ENCODE data around the gene ASPSCR1.
A peak's percentile ranks its signal among the peaks of the same experiment; 100 is the strongest.

Gene ASPSCR1

DNA sequence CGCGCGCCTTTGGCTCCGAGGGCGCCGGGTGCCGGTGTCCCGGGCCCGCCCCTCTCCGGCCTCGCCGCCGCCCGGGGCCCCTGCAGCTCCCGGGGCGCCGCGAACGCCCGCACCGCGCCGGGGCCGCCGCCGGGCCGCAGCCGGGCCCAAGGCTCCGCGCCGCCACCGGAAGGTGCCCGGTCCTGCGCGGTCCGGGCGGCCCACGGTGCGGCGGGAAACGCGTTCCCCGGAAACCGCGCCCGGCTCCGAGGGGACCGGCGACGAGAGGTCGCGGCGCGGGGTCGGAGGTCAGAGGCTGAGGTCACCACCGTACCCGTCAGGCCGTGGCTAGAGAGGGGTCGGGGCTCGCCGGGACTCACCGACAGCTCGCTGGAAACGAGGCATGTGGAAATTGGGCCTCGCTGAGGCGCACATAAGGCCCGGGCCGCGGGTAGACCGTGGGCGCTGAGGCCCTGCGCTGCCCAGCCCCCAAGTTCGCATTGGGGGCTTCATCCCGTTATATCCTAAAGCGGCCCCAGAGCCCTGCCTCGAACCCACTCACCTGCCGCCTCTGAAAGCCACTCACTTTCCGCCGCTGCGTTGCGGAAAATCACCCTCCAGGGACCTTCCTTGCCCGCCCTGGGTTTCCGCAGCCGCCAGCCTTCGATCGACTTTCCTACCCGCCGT is 88.3 kb downstream of the ASPSCR1 start, which contains the start of gene DUS1L:
DUS1L (minus strand) TSS at position 167 of the 666 bp plus-strand sequence. CDS start 745 bp downstream, outside the sequence.
- TF ChIP-seq CTCF (IDR thresholded peaks at IDR 0.05; ENCODE audit: low read depth, low read length), result no peak
- peak within 1 kb of the TSS; percentile 85 for H3K4me3 ChIP-seq (ENCODE audit: low read depth, low read length)

All from WI38 (cell line).